MG63 (cell line): ENCODE data around the gene IVNS1ABP. TPM values are rescaled to one million over a fixed set of nuclear protein-coding genes. Genes with fewer than 3 reads are reported as not detected.
"Not testable (repeated sequence)": the region's sequence is repeated elsewhere in the genome, so short reads cannot be mapped to it uniquely, and the experiment has no call there.

Source experiments
- DNase-seq: peaks from one replicate; pipeline ENCODE4 v3.0.0-alpha.2; 2020
- H3K27me3 ChIP-seq: fragments of 250-450 bp; sonication (Bioruptor Pico); 2 replicates; pipeline ENCODE4 v1.5.1; 2020; ENCODE audit warnings: mild to moderate bottlenecking, moderate library complexity
- H3K36me3 ChIP-seq: fragments of 250-450 bp; sonication (Bioruptor Pico); 2 replicates; pipeline ENCODE4 v1.5.1; 2020; ENCODE audit warnings: mild to moderate bottlenecking, moderate library complexity
- H3K4me3 ChIP-seq: fragments of 250-450 bp; sonication (Bioruptor Pico); 2 replicates; pipeline ENCODE4 v1.5.1; 2020; ENCODE audit warnings: mild to moderate bottlenecking, moderate library complexity
- H3K9me3 ChIP-seq: fragments of 250-450 bp; sonication (Bioruptor Pico); 2 replicates; pipeline ENCODE4 v1.5.1; 2020; ENCODE audit warnings: mild to moderate bottlenecking, moderate library complexity
- total RNA-seq: library from RNA; depleted of rRNA; stranded (reverse); fragments of >200 nt; shearing (Covaris generic); gene quantifications from 2 replicates; pipeline ENCODE4 v1.2.3, GENCODE V29; 2014; ENCODE audit warnings: low replicate concordance

The IVNS1ABP gene
- total RNA-seq, 1 experiment from 2014 or later, result 28.5 TPM

DNA sequence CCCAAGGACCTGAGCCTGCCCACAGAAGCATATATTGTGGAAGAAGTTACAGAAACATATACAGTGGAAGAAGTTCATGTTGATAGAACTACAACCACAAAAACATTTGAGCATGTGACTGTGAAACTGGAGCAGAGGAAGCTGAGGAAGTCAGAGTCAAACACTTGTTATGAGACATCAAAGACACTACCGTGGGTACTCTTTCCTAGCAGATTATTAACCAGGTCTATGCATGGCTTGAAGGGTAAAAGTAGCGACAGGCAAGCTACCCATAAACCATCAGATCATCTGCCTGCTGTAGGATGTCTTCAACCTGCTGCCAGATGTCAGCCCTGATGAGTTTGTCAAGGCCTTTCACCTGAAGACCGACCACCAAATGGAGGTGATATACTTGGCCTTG lies 35.8 kb downstream of the IVNS1ABP start:
- H3K9me3 ChIP-seq, result no peaks in the 10 kb centered on the region
- H3K4me3 ChIP-seq, result no peak overlapping the region
- H3K27me3 ChIP-seq, result no peaks in the 10 kb centered on the region
- DNase-seq, result no peak
- no peaks in the 10 kb centered on the region for H3K36me3 ChIP-seq

DNA sequence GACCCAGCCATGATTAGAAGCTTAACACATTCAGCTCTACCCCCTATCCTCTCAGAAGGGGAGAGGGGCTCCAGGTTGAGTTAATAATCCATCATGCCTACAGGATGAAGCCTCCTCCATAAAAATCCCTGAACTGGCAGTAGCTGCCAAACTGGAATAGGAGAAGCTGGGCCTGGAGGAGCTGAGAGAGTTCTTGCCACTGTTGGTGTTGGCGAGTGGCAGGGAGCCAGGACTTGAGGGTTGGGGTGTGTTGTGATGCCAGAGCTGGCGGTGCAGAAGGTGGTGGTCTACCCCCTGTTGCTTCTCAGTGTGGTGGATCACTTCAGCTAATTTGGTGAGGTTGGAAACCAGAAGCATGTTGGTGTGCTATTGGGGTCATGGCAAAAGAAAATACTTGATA lies 36.5 kb downstream of the IVNS1ABP start:
- Histone ChIP-seq H3K27me3 (no peaks in the 10 kb centered on the region), H3K36me3 (no peaks in the 10 kb centered on the region), H3K9me3 (no peaks in the 10 kb centered on the region), H3K4me3 (no peak overlapping the region)
- no peak for DNase-seq

DNA sequence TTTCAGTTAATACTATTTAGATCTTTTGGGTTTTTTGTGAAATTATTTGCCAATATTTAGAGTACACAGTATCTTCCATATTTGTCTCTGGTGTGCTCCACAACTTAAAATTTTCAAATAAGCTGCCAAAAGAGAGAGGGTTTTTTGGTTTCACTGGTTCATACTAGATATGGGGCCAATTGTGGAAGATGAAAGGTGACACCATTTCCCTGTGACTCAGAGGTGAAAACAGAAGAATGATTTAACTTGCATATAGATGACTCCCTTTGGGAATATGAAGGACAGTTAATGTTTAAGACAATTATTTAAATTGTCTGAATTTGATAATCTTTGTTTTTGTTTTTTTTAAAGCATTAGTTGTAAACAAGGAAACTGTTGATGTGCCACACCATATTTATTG lies 37.5 kb downstream of the IVNS1ABP start:
- Histone ChIP-seq H3K36me3 (no peaks in the 10 kb centered on the region), H3K27me3 (no peaks in the 10 kb centered on the region), H3K4me3 (no peak overlapping the region), H3K9me3 (no peaks in the 10 kb centered on the region)
- DNase-seq, result no peak

DNA sequence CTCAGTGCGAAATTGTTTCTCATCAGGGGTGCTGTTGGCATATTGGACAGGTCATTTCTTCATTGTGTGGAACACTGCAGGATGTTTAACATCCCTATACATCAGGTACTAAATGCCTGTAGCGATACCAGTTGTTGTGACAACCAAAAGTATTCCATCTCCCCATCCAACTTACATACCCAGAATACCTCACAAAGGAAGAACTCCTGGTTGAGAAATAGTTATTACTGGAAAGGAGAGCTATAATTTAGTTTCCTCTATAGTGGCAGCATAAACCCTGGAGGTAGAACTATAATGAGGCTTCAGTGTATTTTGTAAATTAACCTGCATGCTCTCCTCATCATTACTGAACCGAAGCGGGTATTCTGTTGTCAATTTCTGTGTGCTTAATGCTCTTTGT lies 45.1 kb downstream of the IVNS1ABP start:
- H3K9me3 ChIP-seq, result no peaks in the 10 kb centered on the region
- no peaks in the 10 kb centered on the region for H3K27me3 ChIP-seq
- H3K36me3 ChIP-seq, result no peaks in the 10 kb centered on the region
- no peak overlapping the region for H3K4me3 ChIP-seq
- DNase-seq, result no peak

DNA sequence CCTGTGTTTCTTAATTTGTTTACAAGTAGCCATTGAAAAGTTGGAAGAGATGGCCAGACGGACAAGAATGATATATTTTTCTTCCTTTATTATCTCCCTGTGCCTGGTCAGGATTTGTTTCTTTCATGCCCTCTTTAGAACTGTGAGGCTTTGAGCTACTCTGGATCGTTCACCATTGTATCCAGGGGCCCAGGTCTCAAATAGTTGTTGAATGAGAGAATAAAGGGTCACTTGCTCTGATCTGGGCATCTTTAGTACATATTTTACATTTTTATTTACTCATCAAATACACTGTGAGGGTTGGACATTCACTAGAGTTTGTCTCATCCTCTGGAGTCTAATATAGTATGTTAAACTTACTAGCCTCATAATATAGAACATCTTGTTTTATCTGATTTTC lies 48.7 kb downstream of the IVNS1ABP start:
- Histone ChIP-seq H3K9me3 (no peaks in the 10 kb centered on the region), H3K36me3 (no peaks in the 10 kb centered on the region), H3K4me3 (no peak overlapping the region), H3K27me3 (no peaks in the 10 kb centered on the region)
- DNase-seq, result no peak

DNA sequence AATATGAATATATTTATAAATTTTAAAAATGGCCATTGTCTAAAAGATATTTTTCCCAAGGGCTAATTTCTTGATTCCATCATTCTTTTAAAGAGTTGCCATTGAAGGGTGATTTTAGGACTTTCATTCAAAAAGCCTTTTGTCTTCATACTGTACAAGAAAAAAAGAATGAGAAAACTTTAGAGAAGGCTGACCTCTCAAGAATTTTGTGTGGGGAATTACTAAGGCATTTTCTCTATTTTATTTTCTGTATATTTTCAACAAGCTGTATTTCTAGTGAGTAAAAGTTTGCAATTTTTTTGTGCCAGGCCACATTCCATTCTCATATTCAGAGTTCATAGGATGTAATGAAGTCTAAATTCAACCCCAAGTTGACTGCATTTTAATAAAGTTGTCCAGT lies 49.3 kb downstream of the IVNS1ABP start:
- H3K4me3 ChIP-seq, result no peak overlapping the region
- no peaks in the 10 kb centered on the region for H3K27me3 ChIP-seq
- no peaks in the 10 kb centered on the region for H3K9me3 ChIP-seq
- no peak for DNase-seq
- H3K36me3 ChIP-seq, result no peaks in the 10 kb centered on the region

DNA sequence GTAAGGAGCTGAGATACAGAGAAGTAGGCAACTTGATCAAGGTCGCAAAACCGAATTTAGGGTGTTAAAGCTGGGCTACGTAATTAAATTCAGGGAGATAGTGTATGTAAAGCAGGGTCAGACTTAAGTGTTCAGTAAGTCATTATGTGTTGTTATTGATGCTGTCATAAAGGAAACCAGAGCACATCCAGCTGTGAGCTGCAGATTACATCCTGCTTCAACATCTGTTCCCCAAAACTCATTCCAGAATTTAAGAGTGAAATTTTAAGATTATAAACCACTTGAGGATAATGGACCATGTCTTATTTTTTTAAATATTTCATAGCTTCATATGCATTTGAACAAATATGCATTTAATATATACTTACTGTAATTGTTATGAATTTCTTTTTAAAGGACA lies 49.7 kb downstream of the IVNS1ABP start:
- Histone ChIP-seq H3K27me3 (no peaks in the 10 kb centered on the region), H3K36me3 (no peaks in the 10 kb centered on the region), H3K9me3 (no peaks in the 10 kb centered on the region), H3K4me3 (no peak overlapping the region)
- DNase-seq, result no peak

DNA sequence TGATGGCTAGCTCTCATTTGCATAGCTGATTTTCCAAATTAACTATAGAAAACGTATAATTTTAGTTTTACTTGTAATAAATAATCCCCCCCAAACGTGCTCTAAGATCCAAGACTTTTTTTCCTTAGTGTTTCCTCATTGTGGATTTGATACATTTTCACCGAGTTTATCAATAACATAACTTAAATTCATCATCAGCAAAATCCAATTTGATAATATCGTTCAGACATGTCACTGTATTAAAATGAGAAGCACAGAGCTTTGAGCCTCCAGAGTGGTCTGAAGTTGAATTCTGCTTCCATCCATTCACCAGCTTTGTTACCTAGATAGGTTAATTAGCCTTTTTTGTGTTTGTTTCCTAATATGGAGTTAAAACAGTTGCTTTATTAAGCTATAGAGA lies 51.7 kb downstream of the IVNS1ABP start:
- Histone ChIP-seq H3K4me3 (no peak overlapping the region), H3K9me3 (no peaks in the 10 kb centered on the region), H3K27me3 (no peaks in the 10 kb centered on the region), H3K36me3 (no peaks in the 10 kb centered on the region)
- DNase-seq, result no peak

DNA sequence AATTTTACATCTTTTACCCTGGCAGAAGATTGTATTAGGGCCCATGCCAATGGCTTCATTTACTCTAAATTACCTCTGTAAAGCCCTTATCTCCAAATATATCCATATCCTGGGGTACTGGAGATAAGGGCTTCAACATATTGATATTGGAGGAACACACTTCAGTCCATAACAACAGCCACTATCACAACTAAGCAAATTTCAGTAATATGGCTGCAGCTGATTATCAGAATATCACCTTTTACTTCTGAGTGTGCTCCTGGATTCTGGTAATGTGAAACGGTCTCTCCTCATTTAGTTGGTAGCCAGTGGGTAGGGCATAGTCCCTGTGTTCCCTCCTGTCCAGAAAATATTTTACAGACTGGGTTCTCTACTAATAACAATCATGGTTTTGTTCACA lies 53.3 kb downstream of the IVNS1ABP start:
- no peaks in the 10 kb centered on the region for H3K9me3 ChIP-seq
- no peaks in the 10 kb centered on the region for H3K36me3 ChIP-seq

DNA sequence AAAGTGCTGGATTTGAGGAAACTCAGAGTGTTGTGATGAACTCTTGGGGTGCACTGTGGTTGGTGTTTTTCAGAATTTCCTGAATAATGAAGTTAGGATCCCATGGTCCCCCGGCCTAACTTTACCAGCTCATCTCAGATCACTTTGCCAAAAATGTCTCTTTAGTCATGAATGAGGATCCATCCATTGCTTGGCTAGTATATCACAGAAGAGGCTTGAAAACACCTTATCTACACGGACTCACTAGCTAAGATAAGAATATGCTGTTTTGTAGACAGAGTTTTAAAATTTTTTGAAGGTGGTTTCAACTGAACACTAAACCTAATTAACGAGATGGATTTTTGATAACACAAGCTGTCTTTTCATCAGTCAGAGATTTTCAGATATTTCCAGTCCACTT lies 53.8 kb downstream of the IVNS1ABP start:
- H3K9me3 ChIP-seq, result no peaks in the 10 kb centered on the region
- DNase-seq, result no peak
- no peaks in the 10 kb centered on the region for H3K36me3 ChIP-seq

More for the DNA sequence above, 53.3 kb downstream of the IVNS1ABP start:
- no peaks in the 10 kb centered on the region for H3K27me3 ChIP-seq
- no peak for DNase-seq
- H3K4me3 ChIP-seq, result no peak overlapping the region

DNA sequence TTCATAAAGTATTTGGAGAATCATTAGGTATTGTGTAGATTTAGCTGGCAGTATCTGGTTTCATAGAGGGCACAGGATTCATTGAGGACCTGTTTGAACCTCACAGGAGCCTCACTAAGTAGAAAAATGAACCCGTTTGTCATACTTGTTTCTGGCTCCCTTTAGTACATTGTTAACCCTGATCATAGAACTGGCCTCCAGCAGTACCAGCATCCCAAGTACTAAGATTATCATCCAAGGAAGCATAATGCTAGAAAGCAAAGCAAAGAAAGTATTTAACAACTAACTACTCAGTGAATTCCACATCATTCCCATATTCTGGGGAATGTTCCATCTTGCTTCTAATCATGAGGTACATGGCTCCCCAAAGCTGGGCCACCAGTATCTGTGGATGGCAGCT lies 54.9 kb downstream of the IVNS1ABP start:
- DNase-seq, result no peak
- no peak overlapping the region for H3K4me3 ChIP-seq
- no peaks in the 10 kb centered on the region for H3K9me3 ChIP-seq
- H3K27me3 ChIP-seq, result no peaks in the 10 kb centered on the region
- H3K36me3 ChIP-seq, result no peaks in the 10 kb centered on the region

More for the DNA sequence above, 53.8 kb downstream of the IVNS1ABP start:
- Histone ChIP-seq H3K27me3 (no peaks in the 10 kb centered on the region), H3K4me3 (no peak overlapping the region)

DNA sequence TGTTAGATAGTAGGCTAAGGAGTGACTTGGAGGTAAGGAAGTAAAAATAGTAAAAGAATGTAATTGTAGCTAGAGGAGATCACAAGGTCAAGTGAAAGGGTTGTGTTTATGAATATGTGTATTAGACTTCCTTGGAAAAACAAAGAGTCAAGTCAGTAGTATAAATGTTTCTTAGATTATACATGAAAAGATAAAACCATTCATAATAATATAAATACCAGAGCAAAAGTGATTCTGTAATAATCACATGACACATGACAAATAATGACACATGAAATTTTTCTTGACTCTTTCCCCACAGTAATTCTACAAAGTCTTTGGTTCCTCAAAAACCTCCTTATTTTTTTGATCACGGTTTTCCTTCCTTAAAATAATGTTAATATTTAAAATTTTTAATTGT lies 56.4 kb downstream of the IVNS1ABP start:
- no peaks in the 10 kb centered on the region for H3K9me3 ChIP-seq
- no peaks in the 10 kb centered on the region for H3K36me3 ChIP-seq
- H3K4me3 ChIP-seq, result no peak overlapping the region
- H3K27me3 ChIP-seq, result no peaks in the 10 kb centered on the region
- DNase-seq, result no peak

DNA sequence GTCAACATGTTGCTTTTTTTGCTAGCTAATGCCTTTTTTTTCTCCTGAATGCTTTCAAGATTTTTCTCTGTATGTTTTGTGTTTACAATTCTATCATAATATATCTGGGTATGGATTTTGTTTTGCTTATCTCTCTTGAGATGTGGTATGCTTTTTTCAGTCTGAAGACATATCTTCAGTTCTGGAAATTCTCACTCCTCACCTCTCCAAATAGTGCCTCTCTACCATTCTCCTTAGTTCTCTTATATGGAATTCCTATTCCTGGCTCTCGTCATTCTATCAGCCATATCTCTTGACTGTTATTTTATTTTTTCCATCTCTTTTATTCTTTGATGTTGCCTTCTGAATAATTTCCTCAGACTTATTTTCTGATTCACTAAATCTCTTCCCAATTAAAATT lies 58.4 kb downstream of the IVNS1ABP start:
- Histone ChIP-seq H3K9me3 (no peaks in the 10 kb centered on the region), H3K27me3 (no peaks in the 10 kb centered on the region), H3K36me3 (no peaks in the 10 kb centered on the region), H3K4me3 (no peak overlapping the region)
- DNase-seq, result no peak

DNA sequence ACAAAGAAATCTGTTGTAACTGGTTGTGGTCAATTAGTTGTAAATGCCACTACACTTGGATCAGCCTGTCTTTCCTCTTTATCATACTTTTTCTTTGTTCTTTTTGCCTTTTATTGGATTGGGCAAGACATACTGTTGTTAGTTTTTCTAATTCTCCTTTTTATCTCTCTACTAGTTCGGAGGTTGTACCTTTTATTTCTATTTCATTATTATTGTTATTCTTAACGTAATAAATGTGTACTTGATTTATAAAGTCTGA lies 59.2 kb downstream of the IVNS1ABP start:
- Histone ChIP-seq H3K27me3 (no peaks in the 10 kb centered on the region), H3K4me3 (no peak overlapping the region), H3K9me3 (no peaks in the 10 kb centered on the region), H3K36me3 (no peaks in the 10 kb centered on the region)
- no peak for DNase-seq

DNA sequence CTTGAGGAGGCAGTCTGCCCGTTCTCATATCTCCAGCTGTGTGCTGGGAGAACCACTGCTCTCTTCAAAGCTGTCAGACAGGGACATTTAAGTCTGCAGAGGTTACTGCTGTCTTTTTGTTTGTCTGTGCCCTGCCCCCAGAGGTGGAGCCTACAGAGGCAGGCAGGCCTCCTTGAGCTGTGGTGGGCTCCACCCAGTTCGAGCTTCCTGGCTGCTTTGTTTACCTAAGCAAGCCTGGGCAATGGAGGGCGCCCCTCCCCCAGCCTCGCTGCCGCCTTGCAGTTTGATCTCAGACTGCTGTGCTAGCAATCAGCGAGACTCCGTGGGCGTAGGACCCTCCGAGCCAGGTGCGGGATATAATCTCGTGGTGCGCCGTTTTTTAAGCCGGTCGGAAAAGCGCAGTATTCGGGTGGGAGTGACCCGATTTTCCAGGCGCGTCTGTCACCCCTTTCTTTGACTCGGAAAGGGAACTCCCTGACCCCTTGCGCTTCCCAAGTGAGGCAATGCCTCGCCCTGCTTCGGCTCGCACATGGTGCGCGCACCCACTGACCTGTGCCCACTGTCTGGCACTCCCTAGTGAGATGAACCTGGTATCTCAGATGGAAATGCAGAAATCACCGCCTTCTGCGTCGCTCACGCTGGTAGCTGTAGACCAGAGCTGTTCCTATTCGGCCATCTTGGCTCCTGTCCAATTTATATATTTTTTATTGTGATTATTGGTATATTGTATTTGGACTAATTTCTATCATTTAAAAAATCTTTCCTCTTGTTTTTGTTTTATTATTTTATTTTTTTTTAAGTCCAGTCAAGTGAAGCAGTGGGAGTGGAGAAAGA lies 59.7 kb downstream of the IVNS1ABP start:
- not testable (repeated sequence) for H3K9me3 ChIP-seq, H3K27me3 ChIP-seq, H3K4me3 ChIP-seq, DNase-seq, H3K36me3 ChIP-seq

DNA sequence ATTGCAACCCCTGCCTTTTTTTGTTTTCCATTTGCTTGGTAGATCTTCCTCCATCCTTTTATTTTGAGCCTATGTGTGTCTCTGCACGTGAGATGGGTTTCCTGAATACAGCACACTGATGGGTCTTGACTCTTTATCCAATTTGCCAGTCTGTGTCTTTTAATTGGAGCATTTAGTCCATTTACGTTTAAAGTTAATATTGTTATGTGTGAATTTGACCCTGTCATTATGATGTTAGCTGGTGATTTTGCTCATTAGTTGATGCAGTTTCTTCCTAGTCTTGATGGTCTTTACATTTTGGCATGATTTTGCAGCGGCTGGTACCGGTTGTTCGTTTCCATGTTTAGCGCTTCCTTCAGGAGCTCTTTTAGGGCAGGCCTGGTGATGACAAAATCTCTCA lies 61.4 kb downstream of the IVNS1ABP start:
- H3K36me3 ChIP-seq, DNase-seq, H3K4me3 ChIP-seq, H3K9me3 ChIP-seq, H3K27me3 ChIP-seq: not testable (repeated sequence)

DNA sequence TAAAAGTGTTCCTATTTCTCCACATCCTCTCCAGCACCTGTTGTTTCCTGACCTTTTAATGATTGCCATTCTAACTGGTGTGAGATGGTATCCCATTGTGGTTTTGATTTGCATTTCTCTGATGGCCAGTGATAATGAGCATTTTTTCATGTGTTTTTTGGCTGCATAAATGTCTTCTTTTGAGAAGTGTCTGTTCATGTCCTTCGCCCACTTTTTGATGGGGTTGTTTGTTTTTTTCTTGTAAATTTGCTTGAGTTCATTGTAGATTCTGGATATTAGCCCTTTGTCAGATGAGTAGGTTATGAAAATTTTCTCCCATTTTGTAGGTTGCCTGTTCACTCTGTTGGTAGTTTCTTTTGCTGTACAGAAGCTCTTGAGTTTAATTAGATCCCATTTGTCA lies 64.6 kb downstream of the IVNS1ABP start:
- not testable (repeated sequence) for H3K27me3 ChIP-seq, H3K4me3 ChIP-seq, H3K36me3 ChIP-seq, DNase-seq, H3K9me3 ChIP-seq

DNA sequence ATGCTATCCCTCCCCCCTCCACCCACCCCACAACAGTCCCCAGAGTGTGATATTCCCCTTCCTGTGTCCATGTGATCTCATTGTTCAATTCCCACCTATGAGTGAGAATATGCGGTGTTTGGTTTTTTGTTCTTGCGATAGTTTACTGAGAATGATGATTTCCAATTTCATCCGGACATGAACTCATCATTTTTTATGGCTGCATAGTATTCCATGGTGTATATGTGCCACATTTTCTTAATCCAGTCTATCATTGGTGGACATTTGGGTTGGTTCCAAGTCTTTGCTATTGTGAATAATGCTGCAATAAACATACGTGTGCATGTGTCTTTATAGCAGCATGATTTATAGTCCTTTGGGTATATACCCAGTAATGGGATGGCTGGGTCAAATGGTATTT lies 65.1 kb downstream of the IVNS1ABP start:
- H3K36me3 ChIP-seq, DNase-seq, H3K9me3 ChIP-seq, H3K27me3 ChIP-seq, H3K4me3 ChIP-seq: not testable (repeated sequence)

DNA sequence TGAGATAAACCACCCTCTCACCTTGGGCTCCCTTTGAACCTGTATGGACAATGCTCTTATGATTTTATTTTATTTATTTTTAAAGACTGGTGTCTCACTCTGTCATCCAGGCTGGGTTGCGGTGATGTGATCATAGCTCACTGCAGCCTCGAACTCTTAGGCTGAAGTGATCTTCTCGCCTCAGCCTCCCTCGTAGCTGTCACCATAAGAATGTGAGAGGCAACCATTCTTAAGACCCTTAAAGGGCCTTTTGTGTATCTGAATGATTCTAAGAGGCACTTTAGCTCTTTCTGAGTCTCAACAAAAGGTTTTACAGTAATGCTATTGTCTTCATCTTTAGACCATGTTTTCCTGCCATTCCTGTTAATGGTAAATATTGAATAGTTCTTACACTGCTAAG lies 67.0 kb downstream of the IVNS1ABP start:
- no peaks in the 10 kb centered on the region for H3K27me3 ChIP-seq
- DNase-seq, result no peak
- no peak overlapping the region for H3K4me3 ChIP-seq
- H3K36me3 ChIP-seq, result no peaks in the 10 kb centered on the region
- peaks cover 3% of the 10 kb centered on the region; the same call in 1 of the 2 replicates for H3K9me3 ChIP-seq
